GM18507 (cell line): Measurements from ENCODE around the gene DENND1A.

Experiments
- DNase-seq: peaks from one replicate; pipeline ENCODE4 v3.0.0; 2011; ENCODE audit warnings: low read depth; ENCODE audit not compliant: insufficient read length; ENCODE audit errors: extremely low spot score
- FAIRE-seq: peaks from 2 replicates; lab custom pipeline; 2011; peaks lifted over from hg19 to GRCh38; lab: Jason Lieb, UNC

The DENND1A gene

GRCh38 chr9:123495731-123496130, 434.2 kb downstream of the DENND1A start:
- DNase-seq: no peak
- no peak for FAIRE-seq

- FAIRE-seq (no peak), DNase-seq (no peak)
Observed at GRCh38 chr9:123493627-123494026, 436.3 kb downstream of the DENND1A start.

- DNase-seq (no peak), FAIRE-seq (no peak)
Observed at GRCh38 chr9:123490688-123491087, 439.2 kb downstream of the DENND1A start.

GRCh38 chr9:123488722-123489321, 441.1 kb downstream of the DENND1A start:
- FAIRE-seq (no peak), DNase-seq (no peak)

- FAIRE-seq (no peak), DNase-seq (no peak)
Observed at GRCh38 chr9:123487944-123488548, 441.9 kb downstream of the DENND1A start.

- DNase-seq: no peak
- no peak for FAIRE-seq
Observed at GRCh38 chr9:123486431-123486830, 443.5 kb downstream of the DENND1A start.

GRCh38 chr9:123485216-123485615, 444.7 kb downstream of the DENND1A start:
- DNase-seq: no peak

GRCh38 chr9:123484130-123484529, 445.8 kb downstream of the DENND1A start:
- FAIRE-seq: no peak
- no peak for DNase-seq

More at GRCh38 chr9:123485216-123485615, 444.7 kb downstream of the DENND1A start:
- no peak for FAIRE-seq

- FAIRE-seq: no peak
- DNase-seq: no peak
Observed at GRCh38 chr9:123483191-123483803, 446.6 kb downstream of the DENND1A start.

- DNase-seq: no peak
- no peak for FAIRE-seq
Observed at GRCh38 chr9:123482295-123482968, 447.5 kb downstream of the DENND1A start.

GRCh38 chr9:123481209-123481865, 448.6 kb downstream of the DENND1A start:
- FAIRE-seq (no peak), DNase-seq (no peak)

GRCh38 chr9:123480791-123481190, 449.1 kb downstream of the DENND1A start:
- DNase-seq: no peak
- FAIRE-seq: no peak

GRCh38 chr9:123480096-123480495, 449.8 kb downstream of the DENND1A start:
- no peak for FAIRE-seq
- DNase-seq: no peak

- FAIRE-seq (no peak), DNase-seq (no peak)
Observed at GRCh38 chr9:123478967-123479602, 450.8 kb downstream of the DENND1A start.

GRCh38 chr9:123478160-123478559, 451.8 kb downstream of the DENND1A start:
- no peak for FAIRE-seq
- DNase-seq: no peak

- DNase-seq (no peak), FAIRE-seq (no peak)
Observed at GRCh38 chr9:123475407-123475806, 454.5 kb downstream of the DENND1A start.

GRCh38 chr9:123472862-123473614, 456.9 kb downstream of the DENND1A start:
- FAIRE-seq (no peak), DNase-seq (no peak)

- FAIRE-seq (no peak), DNase-seq (no peak)
Observed at GRCh38 chr9:123471843-123472570, 457.9 kb downstream of the DENND1A start.
